Activated CD8-positive, alpha-beta memory T cell treated with anti-CD3 and anti-CD28 coated beads, Interleukin-2, amount 10 ng/mL, durations not matched to agents 7 days and 5 days (primary cell): ENCODE data around the gene F2RL3. TPM values are rescaled to one million over a fixed set of nuclear protein-coding genes. Genes with fewer than 3 reads are reported as not detected.
A peak's percentile ranks its signal among the peaks of the same experiment; 100 is the strongest.
"Not testable (repeated sequence)": the region's sequence is repeated elsewhere in the genome, so short reads cannot be mapped to it uniquely, and the experiment has no call there.

ENCODE experiments used
- ATAC-seq: fragments of 150-1000 bp; cut with Tn5 transposase; one replicate; pipeline ENCODE4 v1.10.0; 2021; ENCODE audit warnings: moderate library complexity
- CTCF ChIA-PET: fragments of 350-600 bp; sonication (Branson Sonifier 250); formaldehyde crosslinking; loops from one replicate; lab custom pipeline; 2021; ENCODE audit warnings: antibody characterized with exemption; lab: Charles Lee
- DNase-seq: peaks from one replicate; pipeline ENCODE4 v3.0.0-alpha.2; 2020
- H3K27ac Mint-ChIP-seq: one replicate; pipeline ENCODE4 v1.8.0; 2021; ENCODE audit warnings: mild to moderate bottlenecking, mixed read lengths
- H3K27me3 Mint-ChIP-seq: one replicate; pipeline ENCODE4 v1.8.0; 2021; ENCODE audit warnings: mixed read lengths
- H3K36me3 Mint-ChIP-seq: one replicate; pipeline ENCODE4 v1.8.0; 2021; ENCODE audit warnings: mild to moderate bottlenecking, mixed read lengths
- H3K4me1 Mint-ChIP-seq: one replicate; pipeline ENCODE4 v1.8.0; 2021; ENCODE audit warnings: mixed read lengths
- H3K4me3 Mint-ChIP-seq: one replicate; pipeline ENCODE4 v1.8.0; 2021; ENCODE audit warnings: mild to moderate bottlenecking, moderate library complexity, mixed read lengths
- H3K9me3 Mint-ChIP-seq: one replicate; pipeline ENCODE4 v1.8.0; 2022; ENCODE audit warnings: low read depth, mixed read lengths
- total RNA-seq, 2 experiments: library from RNA; stranded (reverse); gene quantifications; one replicate each; pipeline ENCODE4 v1.2.3, GENCODE V29; 2021

F2RL3 gene
- total RNA-seq, 2 experiments from 2014 or later, result 0.12 to 0.59 TPM

- no peak overlapping the region for H3K27ac Mint-ChIP-seq
- no peak for DNase-seq
- CTCF ChIA-PET, result no interaction called here
- H3K27me3 Mint-ChIP-seq, result no peaks in the 10 kb centered on the region
- H3K9me3 Mint-ChIP-seq, result no peaks in the 10 kb centered on the region
- peaks cover 16% of the 10 kb centered on the region for H3K4me1 Mint-ChIP-seq
- ATAC-seq, result no peak
- H3K4me3 Mint-ChIP-seq, result no peak overlapping the region
- H3K36me3 Mint-ChIP-seq, result peaks cover 9% of the 10 kb centered on the region
Observed at GRCh38 chr19:16862826-16863415, 25.9 kb upstream of the F2RL3 start.

- H3K4me1 Mint-ChIP-seq, result peaks cover 9% of the 10 kb centered on the region
- H3K36me3 Mint-ChIP-seq, result peaks cover 17% of the 10 kb centered on the region
- no peaks in the 10 kb centered on the region for H3K9me3 Mint-ChIP-seq
- no peak overlapping the region for H3K27ac Mint-ChIP-seq
- no peak overlapping the region for H3K4me3 Mint-ChIP-seq
- no peak for DNase-seq
- ATAC-seq, result no peak
- no peaks in the 10 kb centered on the region for H3K27me3 Mint-ChIP-seq
- CTCF ChIA-PET, result no interaction called here
Observed at GRCh38 chr19:16867211-16867610, 21.6 kb upstream of the F2RL3 start.

- Mint-ChIP-seq H3K9me3 (no peaks in the 10 kb centered on the region), H3K4me3 (no peak overlapping the region), H3K27ac (no peak overlapping the region), H3K27me3 (no peaks in the 10 kb centered on the region), H3K36me3 (peaks cover 26% of the 10 kb centered on the region), H3K4me1 (no peaks in the 10 kb centered on the region)
- ATAC-seq, result no peak
- CTCF ChIA-PET, result interaction anchor here (1.2 kb wide), 1 partner anchor 96 kb away, joined by 4 read pairs; no protein-coding TSS in a partner anchor
- no peak for DNase-seq
Observed at GRCh38 chr19:16868423-16869130, 20.2 kb upstream of the F2RL3 start.

GRCh38 chr19:16869331-16869972 lies 19.3 kb upstream of the F2RL3 start:
- Mint-ChIP-seq H3K36me3 (peaks cover 31% of the 10 kb centered on the region), H3K27me3 (no peaks in the 10 kb centered on the region), H3K4me3 (no peak overlapping the region), H3K9me3 (peaks cover 4% of the 10 kb centered on the region), H3K4me1 (peaks cover 2% of the 10 kb centered on the region), H3K27ac (no peak overlapping the region)
- ATAC-seq (no peak), DNase-seq (no peak)
- CTCF ChIA-PET, result interaction anchor here (1.2 kb wide), 1 partner anchor 97 kb away, joined by 4 read pairs; no protein-coding TSS in a partner anchor

- CTCF ChIA-PET, result no interaction called here
- no peak overlapping the region for H3K27ac Mint-ChIP-seq
- peaks cover 10% of the 10 kb centered on the region for H3K9me3 Mint-ChIP-seq
Observed at GRCh38 chr19:16871871-16872270, 16.9 kb upstream of the F2RL3 start.

GRCh38 chr19:16872728-16873127 lies 16.1 kb upstream of the F2RL3 start:
- H3K9me3 Mint-ChIP-seq, result peaks cover 10% of the 10 kb centered on the region
- CTCF ChIA-PET, result no interaction called here
- peaks cover 19% of the 10 kb centered on the region for H3K4me1 Mint-ChIP-seq
- no peak overlapping the region for H3K4me3 Mint-ChIP-seq
- H3K27me3 Mint-ChIP-seq, result no peaks in the 10 kb centered on the region
- no peak overlapping the region for H3K27ac Mint-ChIP-seq
- DNase-seq (no peak), ATAC-seq (no peak)
- H3K36me3 Mint-ChIP-seq, result peaks cover 51% of the 10 kb centered on the region

More at GRCh38 chr19:16871871-16872270, 16.9 kb upstream of the F2RL3 start:
- peaks cover 44% of the 10 kb centered on the region for H3K36me3 Mint-ChIP-seq
- peaks cover 12% of the 10 kb centered on the region for H3K4me1 Mint-ChIP-seq
- no peaks in the 10 kb centered on the region for H3K27me3 Mint-ChIP-seq
- ATAC-seq (no peak), DNase-seq (no peak)
- H3K4me3 Mint-ChIP-seq, result no peak overlapping the region

- H3K4me1 Mint-ChIP-seq, result peaks cover 20% of the 10 kb centered on the region
- no peak for DNase-seq
- H3K27ac Mint-ChIP-seq, result no peak overlapping the region
- H3K36me3 Mint-ChIP-seq, result peaks cover 59% of the 10 kb centered on the region
- CTCF ChIA-PET, result no interaction called here
- no peaks in the 10 kb centered on the region for H3K27me3 Mint-ChIP-seq
- no peak overlapping the region for H3K4me3 Mint-ChIP-seq
- peaks cover 10% of the 10 kb centered on the region for H3K9me3 Mint-ChIP-seq
- ATAC-seq, result no peak
Observed at GRCh38 chr19:16873594-16873993, 15.2 kb upstream of the F2RL3 start.

GRCh38 chr19:16874250-16874977 lies 14.4 kb upstream of the F2RL3 start:
- Mint-ChIP-seq H3K27me3 (no peaks in the 10 kb centered on the region), H3K36me3 (peaks cover 67% of the 10 kb centered on the region), H3K4me1 (peaks cover 20% of the 10 kb centered on the region), H3K9me3 (peaks cover 10% of the 10 kb centered on the region), H3K4me3 (no peak overlapping the region), H3K27ac (peak overlapping the region; percentile 70)
- CTCF ChIA-PET, result no interaction called here
- DNase-seq (no peak), ATAC-seq (no peak)

GRCh38 chr19:16874978-16875299 lies 13.9 kb upstream of the F2RL3 start:
- H3K27me3 Mint-ChIP-seq, ATAC-seq, H3K4me3 Mint-ChIP-seq, DNase-seq, CTCF ChIA-PET: not testable (repeated sequence)
- Mint-ChIP-seq H3K9me3 (peaks cover 10% of the 10 kb centered on the region), H3K27ac (peak overlapping the region; percentile 70), H3K36me3 (peaks cover 70% of the 10 kb centered on the region), H3K4me1 (peaks cover 20% of the 10 kb centered on the region)

- Mint-ChIP-seq H3K9me3 (peaks cover 13% of the 10 kb centered on the region), H3K4me3 (no peak overlapping the region), H3K27me3 (no peaks in the 10 kb centered on the region), H3K27ac (no peak overlapping the region), H3K4me1 (peaks cover 20% of the 10 kb centered on the region), H3K36me3 (peaks cover 78% of the 10 kb centered on the region)
- no peak for ATAC-seq
- CTCF ChIA-PET, result no interaction called here
- no peak for DNase-seq
Observed at GRCh38 chr19:16875584-16876555, 12.9 kb upstream of the F2RL3 start.

GRCh38 chr19:16876904-16877361 lies 11.9 kb upstream of the F2RL3 start:
- Mint-ChIP-seq H3K4me3 (no peak overlapping the region), H3K36me3 (peaks cover 78% of the 10 kb centered on the region), H3K9me3 (peaks cover 17% of the 10 kb centered on the region), H3K4me1 (peaks cover 20% of the 10 kb centered on the region), H3K27me3 (no peaks in the 10 kb centered on the region), H3K27ac (no peak overlapping the region)
- ATAC-seq (no peak), DNase-seq (no peak)
- CTCF ChIA-PET, result no interaction called here

GRCh38 chr19:16877581-16877980 lies 11.2 kb upstream of the F2RL3 start:
- Mint-ChIP-seq H3K9me3 (peaks cover 21% of the 10 kb centered on the region), H3K27me3 (no peaks in the 10 kb centered on the region), H3K27ac (no peak overlapping the region), H3K36me3 (peaks cover 77% of the 10 kb centered on the region), H3K4me3 (no peak overlapping the region), H3K4me1 (peaks cover 20% of the 10 kb centered on the region)
- ATAC-seq, result no peak
- CTCF ChIA-PET, result no interaction called here
- DNase-seq, result no peak
